Panc1 (cell line): ENCODE results near the gene PKP1. TPM values are rescaled to one million over a fixed set of nuclear protein-coding genes. Genes with fewer than 3 reads are reported as not detected.

Source experiments
- ATAC-seq: fragments of 200-7000 bp; cut with Tn5 transposase; 2 replicates; pipeline ENCODE4 v1.9.1; 2020; ENCODE audit warnings: mild to moderate bottlenecking, moderate library complexity
- BruUV-seq: library from RNA; stranded (reverse); fragments of 400-500 nt; replicated peaks from 2 replicates; lab custom pipeline; 2021; lab: Mats Ljungman, UMichigan
- CTCF ChIA-PET: fragments of 300-600 bp; sonication (Branson Sonifier 250); formaldehyde crosslinking; loops from one replicate; lab custom pipeline; 2022; ENCODE audit warnings: antibody characterized with exemption; lab: Charles Lee
- POLR2A ChIA-PET: fragments of 300-600 bp; sonication (Branson Sonifier 250); formaldehyde crosslinking; loops from one replicate; lab custom pipeline; 2022; ENCODE audit warnings: antibody characterized with exemption; lab: Charles Lee
- DNase-seq: peaks from one replicate; pipeline ENCODE4 v3.0.0-alpha.2; 2010; ENCODE audit warnings: low read depth, low spot score
- H3K27ac ChIP-seq: 2 replicates; pipeline ENCODE4 v1.5.1; 2011; ENCODE audit warnings: mild to moderate bottlenecking, low read length, inconsistent platforms
- H3K27me3 ChIP-seq: fragments of 200-500 bp; sonication (Bioruptor generic); 2 replicates; pipeline ENCODE4 v1.6.0; 2014; ENCODE audit warnings: low read length, inconsistent platforms; ENCODE audit not compliant: control insufficient read depth, insufficient read depth
- H3K36me3 ChIP-seq: fragments of 200-500 bp; sonication (Bioruptor generic); 2 replicates; pipeline ENCODE4 v1.5.1; 2014; ENCODE audit warnings: inconsistent platforms, mild to moderate bottlenecking, low read length, moderate library complexity; ENCODE audit not compliant: control insufficient read depth, insufficient read depth
- H3K4me1 ChIP-seq: 2 replicates; pipeline ENCODE4 v1.5.1; 2011; ENCODE audit warnings: inconsistent platforms, mild to moderate bottlenecking, low read length, moderate library complexity; ENCODE audit not compliant: control insufficient read depth, insufficient read depth
- H3K4me3 ChIP-seq, 2 experiments: 2 replicates each; pipeline ENCODE4 v1.5.1; 2011 to 2012; ENCODE audit warnings: low read depth in 2 of 2, low read length in 2 of 2, mild to moderate bottlenecking in 2 of 2, inconsistent platforms in 1 of 2, moderate library complexity in 1 of 2
- H3K9me3 ChIP-seq: fragments of 200-500 bp; sonication (Bioruptor generic); 2 replicates; pipeline ENCODE4 v1.5.1; 2014; ENCODE audit warnings: low read depth, mild to moderate bottlenecking, inconsistent platforms, low read length, moderate library complexity; ENCODE audit not compliant: control insufficient read depth, insufficient read depth
- CTCF ChIP-seq: fragments of 450-650 bp; IDR thresholded peaks from 2 replicates; pipeline ENCODE4 v1.5.1; 2017; ENCODE audit warnings: mild to moderate bottlenecking
- POLR2AphosphoS5 ChIP-seq: IDR thresholded peaks from 2 replicates; pipeline ENCODE4 v1.6.1; 2012; ENCODE audit warnings: mild to moderate bottlenecking, low read depth, low read length, moderate library complexity
- REST ChIP-seq, 2 experiments: IDR thresholded peaks; 2 replicates each; pipeline ENCODE4 v1.6.1; 2011 to 2012; ENCODE audit warnings: low read depth in 2 of 2, control low read depth in 1 of 2, low read length in 1 of 2, mild to moderate bottlenecking in 1 of 2, moderate library complexity in 1 of 2; ENCODE audit not compliant: insufficient read depth in 1 of 2
- SIN3A ChIP-seq: IDR thresholded peaks from 2 replicates; pipeline ENCODE4 v1.6.1; 2012; ENCODE audit warnings: low read depth, mild to moderate bottlenecking, low read length, moderate library complexity, borderline replicate concordance; ENCODE audit not compliant: insufficient read depth
- TCF7L2 ChIP-seq: IDR thresholded peaks from 2 replicates; pipeline ENCODE4 v1.6.1; 2011; ENCODE audit warnings: mild to moderate bottlenecking, low read depth, low read length, inconsistent platforms
- in situ Hi-C: cut with HindIII; loops from 2 replicates; pipeline ENCODE4 v1.10.0; 2016; ENCODE audit warnings: low sequenced_read_pairs, low pct_unique_long_range_greater_than_20kb
- intact Hi-C: fragments of 100-400 bp; cut with micrococcal nuclease; formaldehyde crosslinking; loops from one replicate; pipeline ENCODE4 v1.10.0; 2022; ENCODE audit not compliant: unreplicated experiment
- total RNA-seq: library from RNA; stranded (reverse); gene quantifications from one replicate; pipeline ENCODE4 v1.2.1, GENCODE V29; 2021; ENCODE audit not compliant: unreplicated experiment

PKP1 gene
- total RNA-seq, 1 experiment from 2014 or later: 0.44 TPM

- no TSS peak for BruUV-seq
- intact Hi-C loops (no loop called here), in situ Hi-C loops (no loop called here)
- no peaks in the 10 kb centered on the region for H3K4me1 ChIP-seq
- H3K27me3 ChIP-seq: peaks cover 2% of the 10 kb centered on the region
- POLR2A ChIA-PET: no interaction called here
- no peak overlapping the region for H3K27ac ChIP-seq
- H3K4me3 ChIP-seq: no peak overlapping the region
- H3K36me3 ChIP-seq: no peaks in the 10 kb centered on the region
- no peaks in the 10 kb centered on the region for H3K9me3 ChIP-seq
- TF ChIP-seq CTCF: no peak
- TF ChIP-seq TCF7L2: no peak
- TF ChIP-seq REST (IDR thresholded peaks at IDR 0.05; ENCODE audit: insufficient read depth in 1 of 2, low read depth in 2 of 2, low read length in 1 of 2): no peak
- no peak for TF ChIP-seq POLR2AphosphoS5
- no peak for TF ChIP-seq SIN3A
- ATAC-seq (no peak), DNase-seq (no peak)
- CTCF ChIA-PET: no interaction called here
Observed at GRCh38 chr1:201356236-201356635, 72.9 kb downstream of the PKP1 start.

- in situ Hi-C loops (no loop called here), intact Hi-C loops (no loop called here)
- no peaks in the 10 kb centered on the region for H3K4me1 ChIP-seq
- ATAC-seq (no peak), DNase-seq (no peak)
- peaks cover 2% of the 10 kb centered on the region for H3K27me3 ChIP-seq
- POLR2A ChIA-PET: no interaction called here
- H3K27ac ChIP-seq: no peak overlapping the region
- no TSS peak for BruUV-seq
- H3K4me3 ChIP-seq: no peak overlapping the region
- CTCF ChIA-PET: no interaction called here
- no peaks in the 10 kb centered on the region for H3K36me3 ChIP-seq
- no peaks in the 10 kb centered on the region for H3K9me3 ChIP-seq
- TF ChIP-seq TCF7L2: no peak
Observed at GRCh38 chr1:201356701-201357100, 73.4 kb downstream of the PKP1 start.

- Histone ChIP-seq H3K27me3 (peaks cover under 1% of the 10 kb centered on the region), H3K4me1 (no peaks in the 10 kb centered on the region), H3K4me3 (no peak overlapping the region), H3K36me3 (no peaks in the 10 kb centered on the region), H3K27ac (no peak overlapping the region), H3K9me3 (no peaks in the 10 kb centered on the region)
- ATAC-seq (no peak), DNase-seq (no peak)
- ChIA-PET POLR2A (no interaction called here), CTCF (no interaction called here)
- TF ChIP-seq CTCF: no peak
- no peak for TF ChIP-seq SIN3A
- no peak for TF ChIP-seq POLR2AphosphoS5
- TF ChIP-seq TCF7L2: no peak
- TF ChIP-seq REST (IDR thresholded peaks at IDR 0.05; ENCODE audit: insufficient read depth in 1 of 2, low read depth in 2 of 2, low read length in 1 of 2): no peak
- no TSS peak for BruUV-seq
- in situ Hi-C loops: no loop called here
- intact Hi-C loops: no loop called here
Observed at GRCh38 chr1:201357211-201357610, 73.9 kb downstream of the PKP1 start.
